Measurements from ENCODE around the gene RAB36.

Gene RAB36

DNA sequence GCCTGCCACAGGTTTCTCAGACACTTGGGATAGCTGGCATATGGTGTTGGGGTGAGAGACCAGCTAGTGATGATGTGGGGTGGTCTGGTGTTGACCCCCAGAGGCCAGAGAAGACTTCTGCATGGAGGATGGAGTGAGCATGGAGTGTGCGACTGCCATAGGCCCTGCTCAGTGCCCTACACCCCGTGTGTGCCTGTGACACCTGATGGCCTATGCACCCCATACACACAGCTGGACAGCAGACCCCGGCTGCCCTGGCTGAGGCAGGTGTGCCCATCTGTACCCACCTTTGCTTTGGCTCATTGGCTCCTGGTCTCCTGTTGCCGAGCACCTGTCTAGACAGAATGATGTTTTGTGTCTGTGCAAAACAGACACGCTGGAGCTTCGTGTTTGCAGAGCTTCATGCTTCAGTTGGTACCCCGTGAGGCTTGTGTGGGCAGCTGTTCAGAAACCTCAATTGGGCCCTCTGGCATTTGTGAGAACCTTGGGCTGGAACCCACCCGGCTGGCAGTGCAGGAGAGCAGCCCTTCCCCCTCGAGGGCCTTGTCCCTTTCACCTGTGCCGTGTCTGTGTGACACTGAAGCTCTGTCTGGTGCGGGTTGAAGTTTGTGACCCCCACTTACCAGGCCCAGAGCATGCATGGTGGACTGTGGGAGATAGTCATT, 62.6 kb downstream of the RAB36 start:
- no peak for DNase-seq (ENCODE audit: low read depth, low spot score)
- peaks cover 36% of the 10 kb centered on the region for H3K36me3 ChIP-seq (ENCODE audit: insufficient read depth, insufficient read length, low read length)
- H3K9ac ChIP-seq (ENCODE audit: insufficient read length, low read depth): no peak overlapping the region
- no peak for TF ChIP-seq SUZ12 (IDR thresholded peaks at IDR 0.05; ENCODE audit: extremely low read depth, insufficient read depth, insufficient read length)
- no peak for TF ChIP-seq YY1 (IDR thresholded peaks at IDR 0.05; ENCODE audit: insufficient read depth, insufficient read length)
- no peak for TF ChIP-seq ZNF274 (IDR thresholded peaks at IDR 0.05; ENCODE audit: low read depth, low read length)
- no peaks in the 10 kb centered on the region for H3K9me3 ChIP-seq (ENCODE audit: insufficient read depth, low read length)
- no peaks in the 10 kb centered on the region for H3K27me3 ChIP-seq (ENCODE audit: insufficient read depth, insufficient read length)
- H3K4me3 ChIP-seq (ENCODE audit: insufficient read length, low read depth): no peak overlapping the region
- H3K4me1 ChIP-seq (ENCODE audit: insufficient read depth, insufficient read length): peaks cover 2% of the 10 kb centered on the region

GRCh38 chr22:23210428-23211170, 65.3 kb downstream of the RAB36 start:
- Histone ChIP-seq H3K9me3 (ENCODE audit: insufficient read depth, low read length) (no peaks in the 10 kb centered on the region), H3K27me3 (ENCODE audit: insufficient read depth, insufficient read length) (no peaks in the 10 kb centered on the region), H3K4me3 (ENCODE audit: insufficient read length, low read depth) (no peak overlapping the region), H3K4me1 (ENCODE audit: insufficient read depth, insufficient read length) (peaks cover 2% of the 10 kb centered on the region), H3K36me3 (ENCODE audit: insufficient read depth, insufficient read length, low read length) (peaks cover 27% of the 10 kb centered on the region), H3K9ac (ENCODE audit: insufficient read length, low read depth) (no peak overlapping the region)
- TF ChIP-seq SUZ12 (IDR thresholded peaks at IDR 0.05; ENCODE audit: extremely low read depth, insufficient read depth, insufficient read length) (no peak), ZNF274 (IDR thresholded peaks at IDR 0.05; ENCODE audit: low read depth, low read length) (no peak), YY1 (IDR thresholded peaks at IDR 0.05; ENCODE audit: insufficient read depth, insufficient read length) (no peak)
- no peak for DNase-seq (ENCODE audit: low read depth, low spot score)

DNA sequence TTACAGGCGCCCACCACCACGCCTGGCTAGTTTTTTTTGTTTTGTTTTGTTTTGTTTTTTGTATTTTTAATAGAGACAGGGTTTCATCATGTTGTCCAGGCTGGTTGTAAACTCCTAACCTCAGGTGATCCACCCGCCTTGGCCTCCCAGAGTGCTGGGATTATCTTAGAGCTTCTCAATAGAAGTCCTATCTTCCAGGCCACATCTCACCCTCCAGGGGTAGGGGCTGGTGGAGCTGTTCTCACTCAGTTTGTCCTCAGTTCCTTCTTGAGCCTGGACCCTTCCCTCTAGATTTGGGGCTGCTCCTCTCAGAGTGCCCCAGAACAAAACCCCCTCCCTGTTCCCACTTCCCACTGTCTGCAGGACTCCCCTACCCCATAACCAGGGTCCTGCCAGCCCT, 66.3 kb downstream of the RAB36 start:
- Histone ChIP-seq H3K9ac (ENCODE audit: insufficient read length, low read depth) (no peak overlapping the region), H3K27me3 (ENCODE audit: insufficient read depth, insufficient read length) (no peaks in the 10 kb centered on the region), H3K9me3 (ENCODE audit: insufficient read depth, low read length) (no peaks in the 10 kb centered on the region), H3K4me1 (ENCODE audit: insufficient read depth, insufficient read length) (peaks cover 2% of the 10 kb centered on the region), H3K4me3 (ENCODE audit: insufficient read length, low read depth) (no peak overlapping the region), H3K36me3 (ENCODE audit: insufficient read depth, insufficient read length, low read length) (peaks cover 22% of the 10 kb centered on the region)
- DNase-seq (ENCODE audit: low read depth, low spot score): no peak
- TF ChIP-seq YY1 (IDR thresholded peaks at IDR 0.05; ENCODE audit: insufficient read depth, insufficient read length): no peak
- TF ChIP-seq SUZ12 (IDR thresholded peaks at IDR 0.05; ENCODE audit: extremely low read depth, insufficient read depth, insufficient read length): no peak
- no peak for TF ChIP-seq ZNF274 (IDR thresholded peaks at IDR 0.05; ENCODE audit: low read depth, low read length)

GRCh38 chr22:23212061-23213021, 67.1 kb downstream of the RAB36 start:
- H3K9me3 ChIP-seq (ENCODE audit: insufficient read depth, low read length): no peaks in the 10 kb centered on the region
- H3K36me3 ChIP-seq (ENCODE audit: insufficient read depth, insufficient read length, low read length): peaks cover 22% of the 10 kb centered on the region
- no peaks in the 10 kb centered on the region for H3K27me3 ChIP-seq (ENCODE audit: insufficient read depth, insufficient read length)
- H3K4me1 ChIP-seq (ENCODE audit: insufficient read depth, insufficient read length): peaks cover 6% of the 10 kb centered on the region
- H3K9ac ChIP-seq (ENCODE audit: insufficient read length, low read depth): no peak overlapping the region
- no peak overlapping the region for H3K4me3 ChIP-seq (ENCODE audit: insufficient read length, low read depth)
- DNase-seq (ENCODE audit: low read depth, low spot score): no peak
- TF ChIP-seq ZNF274 (IDR thresholded peaks at IDR 0.05; ENCODE audit: low read depth, low read length) (no peak), SUZ12 (IDR thresholded peaks at IDR 0.05; ENCODE audit: extremely low read depth, insufficient read depth, insufficient read length) (no peak), YY1 (IDR thresholded peaks at IDR 0.05; ENCODE audit: insufficient read depth, insufficient read length) (no peak)

DNA sequence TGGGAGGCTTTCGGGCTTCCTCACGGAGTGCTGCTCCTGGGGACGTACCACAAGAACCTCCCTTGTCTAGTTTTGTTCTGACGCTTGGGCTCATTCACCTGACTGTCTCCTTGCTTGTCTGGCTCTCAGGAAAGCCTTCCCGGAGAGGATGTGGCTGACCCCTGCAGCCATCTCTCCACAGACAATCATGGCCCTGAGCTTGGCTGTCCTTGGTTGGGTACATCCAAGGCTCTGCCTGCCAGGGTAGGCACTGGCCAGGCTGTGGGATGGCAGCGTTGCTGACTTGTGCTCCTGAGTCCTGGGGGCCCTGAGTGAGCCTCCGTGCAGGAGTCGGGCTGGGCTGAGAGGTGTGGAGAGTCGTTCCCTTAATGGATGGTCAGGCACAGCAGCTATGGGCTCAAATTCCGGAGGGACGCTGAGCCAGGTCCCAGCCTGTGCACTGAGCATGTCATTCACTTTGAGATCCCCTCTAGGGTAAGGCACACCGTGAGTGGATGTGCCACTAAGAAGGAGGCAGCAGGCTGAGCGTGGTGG, 67.8 kb downstream of the RAB36 start:
- Histone ChIP-seq H3K9ac (ENCODE audit: insufficient read length, low read depth) (no peak overlapping the region), H3K36me3 (ENCODE audit: insufficient read depth, insufficient read length, low read length) (peaks cover 15% of the 10 kb centered on the region), H3K9me3 (ENCODE audit: insufficient read depth, low read length) (no peaks in the 10 kb centered on the region), H3K4me3 (ENCODE audit: insufficient read length, low read depth) (no peak overlapping the region), H3K27me3 (ENCODE audit: insufficient read depth, insufficient read length) (no peaks in the 10 kb centered on the region), H3K4me1 (ENCODE audit: insufficient read depth, insufficient read length) (peaks cover 8% of the 10 kb centered on the region)
- no peak for TF ChIP-seq ZNF274 (IDR thresholded peaks at IDR 0.05; ENCODE audit: low read depth, low read length)
- no peak for DNase-seq (ENCODE audit: low read depth, low spot score)

DNA sequence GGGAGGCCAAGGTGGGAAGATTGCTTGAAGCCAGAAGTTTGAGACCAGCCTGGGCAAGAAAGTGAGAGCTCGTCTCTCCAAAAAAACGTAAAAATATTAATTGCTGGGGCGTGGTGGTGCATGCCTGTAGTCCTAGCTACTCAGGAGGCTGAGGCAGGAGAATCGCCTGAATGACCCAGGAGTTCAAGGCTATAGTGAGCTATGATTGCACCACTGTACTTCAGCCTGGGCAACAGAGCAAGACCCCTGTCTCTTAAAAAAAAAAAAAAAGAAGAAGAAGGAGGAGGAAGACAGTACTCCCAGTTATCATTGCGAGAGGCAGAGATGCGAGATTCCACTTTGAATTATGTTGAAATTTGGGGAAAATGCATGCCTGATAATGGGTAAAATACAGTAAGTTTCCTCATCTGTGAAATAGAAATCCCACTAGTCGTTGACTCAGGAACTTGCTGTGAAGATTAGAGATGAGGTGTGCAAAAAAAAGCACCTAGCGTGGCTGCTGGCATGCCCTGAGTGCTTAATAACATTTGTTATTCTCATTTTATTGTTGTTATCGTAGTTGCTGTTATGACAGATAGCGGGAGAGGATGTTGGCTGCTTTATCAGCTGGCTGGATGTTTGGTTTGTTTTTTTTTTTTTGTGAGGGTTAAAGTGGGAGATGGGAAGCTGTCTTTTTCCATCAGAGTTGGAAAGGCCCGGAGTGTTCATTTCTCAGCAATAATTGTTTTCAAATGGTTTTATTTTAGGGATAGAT, 68.5 kb downstream of the RAB36 start:
- H3K4me1 ChIP-seq (ENCODE audit: insufficient read depth, insufficient read length): peaks cover 14% of the 10 kb centered on the region
- H3K9me3 ChIP-seq (ENCODE audit: insufficient read depth, low read length): no peaks in the 10 kb centered on the region
- no peak overlapping the region for H3K9ac ChIP-seq (ENCODE audit: insufficient read length, low read depth)
- H3K4me3 ChIP-seq (ENCODE audit: insufficient read length, low read depth): no peak overlapping the region
- DNase-seq (ENCODE audit: low read depth, low spot score): no peak
- TF ChIP-seq ZNF274 (IDR thresholded peaks at IDR 0.05; ENCODE audit: low read depth, low read length) (no peak), SUZ12 (IDR thresholded peaks at IDR 0.05; ENCODE audit: extremely low read depth, insufficient read depth, insufficient read length) (no peak), YY1 (IDR thresholded peaks at IDR 0.05; ENCODE audit: insufficient read depth, insufficient read length) (no peak)
- no peaks in the 10 kb centered on the region for H3K27me3 ChIP-seq (ENCODE audit: insufficient read depth, insufficient read length)
- peaks cover 13% of the 10 kb centered on the region for H3K36me3 ChIP-seq (ENCODE audit: insufficient read depth, insufficient read length, low read length)

All from NT2/D1 (cell line).